B cell (primary cell): ENCODE measurements around the gene MCTP1. TPM values are rescaled to one million over a fixed set of nuclear protein-coding genes. Genes with fewer than 3 reads are reported as not detected.

Experiments used
- ATAC-seq: fragments of 200-7000 bp; cut with Tn5 transposase; one replicate; pipeline ENCODE4 v1.10.0; 2021; ENCODE audit warnings: low read depth, mild to moderate bottlenecking, moderate number of reproducible peaks, moderate library complexity
- CTCF ChIA-PET: fragments of 350-600 bp; sonication (Branson Sonifier 250); formaldehyde crosslinking; loops from one replicate; lab custom pipeline; 2021; ENCODE audit warnings: antibody characterized with exemption, inconsistent platforms; lab: Charles Lee
- POLR2A ChIA-PET: fragments of 350-600 bp; sonication (Branson Sonifier 250); formaldehyde crosslinking; loops from one replicate; lab custom pipeline; 2021; ENCODE audit warnings: antibody characterized with exemption; lab: Charles Lee
- DNase-seq: peaks from one replicate; pipeline ENCODE4 v3.0.0; 2013
- H2AFZ ChIP-seq: 2 replicates; pipeline ENCODE4 v1.6.1; 2012; ENCODE audit warnings: mild to moderate bottlenecking, low read depth, low read length; ENCODE audit not compliant: insufficient read depth, poor library complexity, severe bottlenecking
- H3K27ac ChIP-seq, 2 donors: 1 replicate in 1 of 2; 2 replicates in 1 of 2; pipeline ENCODE4 v1.5.1; 2012 to 2013; ENCODE audit warnings: low read length in 2 of 2, mild to moderate bottlenecking in 2 of 2, moderate library complexity in 1 of 2
- H3K27me3 ChIP-seq, 4 experiments: fragments of 200-600 bp in 1 of 4; sonication (generic) in 1 of 4; replicated peaks in 1 of 4; 1 replicate in 2 of 4; 2 replicates in 2 of 4; pipeline versions ENCODE4 v1.6.1 to v1.7.0; 2013 to 2016; ENCODE audit warnings: low read length in 3 of 4, mild to moderate bottlenecking in 2 of 4, mixed read lengths in 1 of 4, moderate library complexity in 1 of 4; ENCODE audit not compliant: insufficient read depth in 4 of 4, control insufficient read depth in 3 of 4; ENCODE audit errors: control extremely low read depth in 1 of 4
- H3K36me3 ChIP-seq, 2 experiments: replicated peaks in 1 of 2; 1 replicate in 1 of 2; 2 replicates in 1 of 2; pipeline versions ENCODE4 v1.6.1 to v1.7.1; 2013; ENCODE audit warnings: low read length in 1 of 2; ENCODE audit not compliant: insufficient read depth in 2 of 2, control insufficient read depth in 1 of 2; ENCODE audit errors: control extremely low read depth in 1 of 2, extremely low read depth in 1 of 2
- H3K4me1 ChIP-seq, 2 donors: fragments of 200-600 bp in 1 of 2; sonication (generic) in 1 of 2; 1 replicate in 1 of 2; 2 replicates in 1 of 2; pipeline versions ENCODE4 v1.5.1 to v1.6.1; 2013 to 2017; ENCODE audit warnings: low read length in 2 of 2; ENCODE audit not compliant: control insufficient read depth in 2 of 2, insufficient read depth in 2 of 2
- H3K4me2 ChIP-seq: replicated peaks from 2 replicates; pipeline ENCODE3; 2012; ENCODE audit warnings: mild to moderate bottlenecking, low read depth, low read length; ENCODE audit not compliant: poor library complexity, severe bottlenecking
- H3K4me3 ChIP-seq, 5 experiments: fragments of 200-600 bp in 1 of 5; sonication (generic) in 1 of 5; 1 replicate in 3 of 5; 2 replicates in 2 of 5; pipeline versions ENCODE4 v1.5.1 to v1.7.0; 2011 to 2016; ENCODE audit warnings: low read length in 4 of 5, mild to moderate bottlenecking in 4 of 5, low read depth in 2 of 5, control low read depth in 1 of 5, moderate library complexity in 1 of 5; ENCODE audit not compliant: insufficient read depth in 1 of 5; ENCODE audit errors: control extremely low read depth in 1 of 5, extremely low read depth in 1 of 5
- H3K79me2 ChIP-seq: fragments of 200-600 bp; sonication (generic); one replicate; pipeline ENCODE4 v1.6.0; 2016; ENCODE audit warnings: low read length; ENCODE audit not compliant: control insufficient read depth, insufficient read depth
- H3K9ac ChIP-seq: fragments of 200-600 bp; sonication (generic); 2 replicates; pipeline ENCODE4 v1.6.1; 2017; ENCODE audit warnings: mild to moderate bottlenecking, low read length, moderate library complexity
- H3K9me3 ChIP-seq, 3 donors: one replicate each; pipeline versions ENCODE4 v1.6.1 to v1.7.1; 2013; ENCODE audit warnings: low read length in 2 of 3; ENCODE audit not compliant: control insufficient read depth in 2 of 3, insufficient read depth in 1 of 3; ENCODE audit errors: control extremely low read depth in 1 of 3
- H4K20me1 ChIP-seq: 2 replicates; pipeline ENCODE4 v1.6.0; 2012; ENCODE audit warnings: mild to moderate bottlenecking, low read length; ENCODE audit not compliant: insufficient read depth, control insufficient read depth, poor library complexity, severe bottlenecking
- H3K27ac Mint-ChIP-seq: one replicate; pipeline ENCODE4 v1.8.0; 2021; ENCODE audit warnings: mixed read lengths
- H3K27me3 Mint-ChIP-seq: one replicate; pipeline ENCODE4 v1.8.0; 2021; ENCODE audit warnings: mixed read lengths
- H3K4me1 Mint-ChIP-seq: one replicate; pipeline ENCODE4 v1.8.0; 2021; ENCODE audit warnings: mixed read lengths
- H3K4me3 Mint-ChIP-seq: one replicate; pipeline ENCODE4 v1.8.0; 2021; ENCODE audit warnings: mixed read lengths
- H3K9me3 Mint-ChIP-seq: one replicate; pipeline ENCODE4 v1.8.0; 2022; ENCODE audit warnings: mixed read lengths; ENCODE audit not compliant: insufficient read depth
- EZH2 ChIP-seq: IDR thresholded peaks from 2 replicates; pipeline ENCODE4 v1.6.1; 2012; ENCODE audit warnings: borderline replicate concordance, low read depth, mild to moderate bottlenecking, moderate library complexity, low read length; ENCODE audit not compliant: insufficient read depth, poor library complexity, severe bottlenecking
- WGBS: methylation state at CpG from one replicate; pipeline ENCODE4 v1.1.5; 2013; ENCODE audit warnings: missing lambda C conversion rate; ENCODE audit not compliant: insufficient coverage; 5-methylcytosine and 5-hydroxymethylcytosine counted together
- intact Hi-C: fragments of 100-400 bp; cut with micrococcal nuclease; formaldehyde crosslinking; loops from one replicate; pipeline ENCODE4 v1.10.0; 2022
- polyA plus RNA-seq: library from polyadenylated mRNA; depleted of rRNA; stranded (reverse); fragments of >200 nt; gene quantifications from 2 replicates; pipeline ENCODE4 v1.2.3, GENCODE V29; 2012
- total RNA-seq, 2 donors: library from RNA; stranded (reverse); fragments of 120-200 nt in 1 of 2; gene quantifications; 1 replicate in 1 of 2; 2 replicates in 1 of 2; pipeline versions ENCODE4 v1.2.3 to v1.2.4, GENCODE V29; 2013 to 2022
- TF ChIP-seq, protein P1 (sequence below): fragments of 200-600 bp; IDR thresholded peaks from one replicate; pipeline ENCODE4 v1.8.0; 2022; ENCODE audit warnings: antibody characterized with exemption, mild to moderate bottlenecking

The MCTP1 gene
- total and polyA plus RNA-seq, 2 donors (not counting 1 experiment from before 2014, with no cell fraction given), result 0.42 to 2.5 TPM

- intact Hi-C loops, result no loop called here
- POLR2A ChIA-PET, result no interaction called here
- Histone ChIP-seq H3K27me3 (no peaks in the 10 kb centered on the region), H3K4me2 (no peak overlapping the region), H3K4me3 (no peak overlapping the region), H4K20me1 (no peaks in the 10 kb centered on the region), H3K36me3 (no peaks in the 10 kb centered on the region), H2AFZ (no peak overlapping the region), H3K9me3 (no peaks in the 10 kb centered on the region), H3K79me2 (no peaks in the 10 kb centered on the region), H3K27ac (no peak overlapping the region), H3K9ac (no peak overlapping the region), H3K4me1 (no peaks in the 10 kb centered on the region)
- WGBS, result no CpG with 5 or more reads among the region's 1 CpG
- DNase-seq (no peak), ATAC-seq (no peak)
- no peaks in the 10 kb centered on the region for H3K9me3 Mint-ChIP-seq
- no peak overlapping the region for H3K4me3 Mint-ChIP-seq
- no peak overlapping the region for H3K27ac Mint-ChIP-seq
- CTCF ChIA-PET, result no interaction called here
- TF ChIP-seq, protein P1, sequence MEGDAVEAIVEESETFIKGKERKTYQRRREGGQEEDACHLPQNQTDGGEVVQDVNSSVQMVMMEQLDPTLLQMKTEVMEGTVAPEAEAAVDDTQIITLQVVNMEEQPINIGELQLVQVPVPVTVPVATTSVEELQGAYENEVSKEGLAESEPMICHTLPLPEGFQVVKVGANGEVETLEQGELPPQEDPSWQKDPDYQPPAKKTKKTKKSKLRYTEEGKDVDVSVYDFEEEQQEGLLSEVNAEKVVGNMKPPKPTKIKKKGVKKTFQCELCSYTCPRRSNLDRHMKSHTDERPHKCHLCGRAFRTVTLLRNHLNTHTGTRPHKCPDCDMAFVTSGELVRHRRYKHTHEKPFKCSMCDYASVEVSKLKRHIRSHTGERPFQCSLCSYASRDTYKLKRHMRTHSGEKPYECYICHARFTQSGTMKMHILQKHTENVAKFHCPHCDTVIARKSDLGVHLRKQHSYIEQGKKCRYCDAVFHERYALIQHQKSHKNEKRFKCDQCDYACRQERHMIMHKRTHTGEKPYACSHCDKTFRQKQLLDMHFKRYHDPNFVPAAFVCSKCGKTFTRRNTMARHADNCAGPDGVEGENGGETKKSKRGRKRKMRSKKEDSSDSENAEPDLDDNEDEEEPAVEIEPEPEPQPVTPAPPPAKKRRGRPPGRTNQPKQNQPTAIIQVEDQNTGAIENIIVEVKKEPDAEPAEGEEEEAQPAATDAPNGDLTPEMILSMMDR, result no peak
- no peak for TF ChIP-seq EZH2
- no peaks in the 10 kb centered on the region for H3K27me3 Mint-ChIP-seq
- no peaks in the 10 kb centered on the region for H3K4me1 Mint-ChIP-seq
These were observed 49.4 kb downstream of the MCTP1 start for GRCh38 chr5:95235439-95235982.

DNA sequence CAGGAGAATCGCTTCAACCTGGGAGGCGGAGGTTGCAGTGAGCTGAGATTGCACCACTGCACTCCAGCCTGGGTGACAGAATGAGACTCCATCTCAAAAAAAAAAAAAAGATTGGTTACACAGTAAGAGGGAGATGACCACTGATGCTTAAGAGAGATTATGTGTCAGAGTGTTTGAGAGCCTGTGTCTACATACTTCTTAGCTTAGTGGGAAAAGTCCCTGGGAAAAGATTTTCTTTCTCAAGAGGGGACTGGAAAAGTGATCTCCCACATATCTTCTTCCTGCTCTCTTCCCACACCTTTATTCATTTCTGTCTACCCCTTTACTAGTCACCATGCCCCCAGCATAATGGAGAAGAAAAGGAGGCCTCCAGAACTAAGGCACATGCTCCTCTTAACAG lies 55.2 kb downstream of the MCTP1 start:
- Histone ChIP-seq H4K20me1 (no peaks in the 10 kb centered on the region), H3K4me1 (no peaks in the 10 kb centered on the region), H3K4me3 (no peak overlapping the region), H3K9ac (no peak overlapping the region), H3K27ac (no peak overlapping the region), H3K79me2 (no peaks in the 10 kb centered on the region), H3K4me2 (no peak overlapping the region), H3K27me3 (no peaks in the 10 kb centered on the region), H3K9me3 (no peaks in the 10 kb centered on the region), H3K36me3 (no peaks in the 10 kb centered on the region), H2AFZ (no peak overlapping the region)
- Mint-ChIP-seq H3K27me3 (no peaks in the 10 kb centered on the region), H3K4me3 (no peak overlapping the region), H3K4me1 (no peaks in the 10 kb centered on the region), H3K9me3 (no peaks in the 10 kb centered on the region), H3K27ac (no peak overlapping the region)
- intact Hi-C loops, result no loop called here
- ATAC-seq (no peak), DNase-seq (no peak)
- ChIA-PET CTCF (no interaction called here), POLR2A (no interaction called here)
- TF ChIP-seq, protein P1, result no peak
- no peak for TF ChIP-seq EZH2
- no CpG with 5 or more reads among the region's 2 CpGs for WGBS
